Progenitor cell of endocrine pancreas (in vitro differentiated cells): Measurements from ENCODE around the gene NRP1. TPM values are rescaled to one million over a fixed set of nuclear protein-coding genes. Genes with fewer than 3 reads are reported as not detected.
A peak's percentile ranks its signal among the peaks of the same experiment; 100 is the strongest.

Experiments used
- DNase-seq: peaks from one replicate; pipeline ENCODE4 v3.0.0; 2021; ENCODE audit warnings: low spot score; ENCODE audit not compliant: unreplicated experiment
- H3K27ac Mint-ChIP-seq: 2 replicates; pipeline ENCODE4 v1.8.0; 2021; ENCODE audit warnings: mild to moderate bottlenecking, moderate library complexity, mixed read lengths
- H3K27me3 Mint-ChIP-seq: 2 replicates; pipeline ENCODE4 v1.8.0; 2021; ENCODE audit warnings: mixed read lengths
- H3K36me3 Mint-ChIP-seq: 2 replicates; pipeline ENCODE4 v1.8.0; 2022; ENCODE audit warnings: mixed read lengths; ENCODE audit not compliant: insufficient read depth
- H3K4me1 Mint-ChIP-seq: 2 replicates; pipeline ENCODE4 v1.8.0; 2021; ENCODE audit warnings: low read depth, mixed read lengths
- H3K4me3 Mint-ChIP-seq: 2 replicates; pipeline ENCODE4 v1.8.0; 2021; ENCODE audit warnings: low read depth, mild to moderate bottlenecking, moderate library complexity, mixed read lengths
- H3K9me3 Mint-ChIP-seq: 2 replicates; pipeline ENCODE4 v1.8.0; 2021; ENCODE audit warnings: low read depth, mixed read lengths
- total RNA-seq: library from RNA; stranded (reverse); gene quantifications from 2 replicates; pipeline ENCODE4 v1.2.1, GENCODE V29; 2021
- TF ChIP-seq, protein P1 (sequence below): fragments of 200-600 bp; sonication (generic); IDR thresholded peaks from one replicate; pipeline ENCODE4 v1.5.0; 2021; ENCODE audit warnings: antibody characterized with exemption, mild to moderate bottlenecking; ENCODE audit not compliant: unreplicated experiment

The NRP1 gene
- total RNA-seq, 1 donor from 2014 or later: 33.4 TPM

DNA sequence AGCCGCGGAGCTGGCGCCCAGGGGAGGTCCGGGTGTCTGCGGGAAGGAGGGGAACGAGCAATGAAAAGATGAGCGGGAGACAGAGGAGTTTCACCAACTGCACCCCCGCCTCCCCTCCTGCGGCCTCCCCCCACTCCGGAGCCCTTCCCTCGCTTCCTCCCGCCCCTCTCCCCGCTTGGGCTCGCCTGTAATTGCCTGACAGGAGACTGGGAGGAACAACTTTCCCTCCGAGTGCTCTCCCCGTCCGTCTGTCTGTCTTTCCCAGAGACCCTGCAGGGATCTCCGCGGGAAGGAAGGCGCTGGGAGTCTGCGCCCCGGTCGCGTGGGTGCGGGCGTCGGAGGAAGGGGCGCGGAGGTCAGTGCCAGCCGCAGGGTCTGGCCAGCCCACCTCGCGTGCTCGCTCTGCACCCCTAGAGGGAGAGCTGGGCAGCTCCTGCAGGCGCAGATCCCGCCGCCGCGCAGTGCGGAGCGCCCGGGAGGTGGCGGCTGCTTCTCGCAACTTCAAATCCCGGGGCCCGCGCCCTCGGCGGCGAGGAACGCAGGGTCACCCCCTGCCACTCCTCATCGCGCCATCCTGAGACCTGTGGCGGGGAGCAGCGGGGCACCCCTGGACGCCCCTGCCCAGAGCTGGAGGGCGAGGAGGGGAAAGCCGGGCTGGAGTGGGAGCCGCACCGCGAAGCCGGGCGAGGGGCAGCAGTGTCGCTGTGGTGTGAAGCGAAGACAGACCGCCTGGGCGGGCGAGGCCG, 511 bp upstream of the NRP1 start:
- peak overlapping the region; percentile 81 for H3K27ac Mint-ChIP-seq
- H3K4me3 Mint-ChIP-seq: peak overlapping the region; percentile 75
- no peaks in the 10 kb centered on the region for H3K9me3 Mint-ChIP-seq
- peaks cover 33% of the 10 kb centered on the region for H3K4me1 Mint-ChIP-seq
- peaks cover 10% of the 10 kb centered on the region for H3K27me3 Mint-ChIP-seq
- H3K36me3 Mint-ChIP-seq: no peaks in the 10 kb centered on the region
- TF ChIP-seq, protein P1, sequence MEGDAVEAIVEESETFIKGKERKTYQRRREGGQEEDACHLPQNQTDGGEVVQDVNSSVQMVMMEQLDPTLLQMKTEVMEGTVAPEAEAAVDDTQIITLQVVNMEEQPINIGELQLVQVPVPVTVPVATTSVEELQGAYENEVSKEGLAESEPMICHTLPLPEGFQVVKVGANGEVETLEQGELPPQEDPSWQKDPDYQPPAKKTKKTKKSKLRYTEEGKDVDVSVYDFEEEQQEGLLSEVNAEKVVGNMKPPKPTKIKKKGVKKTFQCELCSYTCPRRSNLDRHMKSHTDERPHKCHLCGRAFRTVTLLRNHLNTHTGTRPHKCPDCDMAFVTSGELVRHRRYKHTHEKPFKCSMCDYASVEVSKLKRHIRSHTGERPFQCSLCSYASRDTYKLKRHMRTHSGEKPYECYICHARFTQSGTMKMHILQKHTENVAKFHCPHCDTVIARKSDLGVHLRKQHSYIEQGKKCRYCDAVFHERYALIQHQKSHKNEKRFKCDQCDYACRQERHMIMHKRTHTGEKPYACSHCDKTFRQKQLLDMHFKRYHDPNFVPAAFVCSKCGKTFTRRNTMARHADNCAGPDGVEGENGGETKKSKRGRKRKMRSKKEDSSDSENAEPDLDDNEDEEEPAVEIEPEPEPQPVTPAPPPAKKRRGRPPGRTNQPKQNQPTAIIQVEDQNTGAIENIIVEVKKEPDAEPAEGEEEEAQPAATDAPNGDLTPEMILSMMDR: peak; percentile 68
- peak; percentile 67 for DNase-seq

DNA sequence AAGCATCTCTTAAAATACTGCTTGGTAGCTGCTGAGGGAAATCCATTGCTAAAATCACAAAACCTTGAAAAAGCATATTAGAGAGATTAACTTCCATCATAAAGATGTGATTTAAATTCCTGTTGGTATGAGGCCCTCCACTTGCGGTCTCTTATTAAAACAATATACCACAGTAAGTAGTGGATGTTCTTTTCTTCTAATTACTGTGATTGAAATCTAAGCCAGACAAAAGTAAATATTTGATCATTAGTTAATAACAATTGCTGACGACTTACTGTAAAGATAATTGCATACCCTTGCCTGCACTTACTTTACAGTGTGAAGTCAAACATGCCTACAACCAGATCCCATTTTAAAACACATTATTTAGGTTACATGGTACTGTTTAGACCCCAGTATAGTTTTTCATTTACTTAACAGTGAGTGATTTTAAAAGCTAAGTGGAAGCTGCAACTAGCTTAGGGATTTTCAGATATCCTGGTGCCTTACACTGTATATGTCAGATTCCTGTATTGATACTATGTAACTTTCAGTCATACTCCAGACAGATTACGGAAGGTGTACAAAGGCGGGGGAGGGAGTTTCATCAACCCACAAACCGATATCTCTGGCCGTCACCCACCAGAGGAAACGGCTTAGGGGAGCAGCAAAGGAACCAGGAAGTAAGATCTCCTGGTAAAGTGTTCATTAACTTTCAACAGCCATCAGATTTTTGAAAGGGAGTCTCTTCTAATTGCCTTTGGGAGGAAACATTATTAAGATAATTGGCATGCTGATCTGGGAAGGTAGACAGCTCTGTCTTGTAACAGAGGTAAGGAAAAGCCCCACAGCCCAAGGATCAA, 986 bp downstream of the NRP1 start:
- peak overlapping the region; percentile 23 for H3K27ac Mint-ChIP-seq
- no peak for DNase-seq
- TF ChIP-seq, protein P1: no peak

GRCh38 chr10:33332183-33333065, 2.0 kb downstream of the NRP1 start:
- Mint-ChIP-seq H3K27ac (no peak overlapping the region), H3K36me3 (peaks cover 12% of the 10 kb centered on the region), H3K9me3 (no peaks in the 10 kb centered on the region), H3K27me3 (no peaks in the 10 kb centered on the region), H3K4me1 (peaks cover 39% of the 10 kb centered on the region), H3K4me3 (peak overlapping the region; percentile 75)
- no peak for DNase-seq
- TF ChIP-seq, protein P1: no peak

More for the DNA sequence above, 986 bp downstream of the NRP1 start:
- Mint-ChIP-seq H3K27me3 (no peaks in the 10 kb centered on the region), H3K4me3 (peak overlapping the region; percentile 75), H3K36me3 (peaks cover 6% of the 10 kb centered on the region), H3K4me1 (peaks cover 37% of the 10 kb centered on the region), H3K9me3 (no peaks in the 10 kb centered on the region)

- Mint-ChIP-seq H3K4me1 (peaks cover 35% of the 10 kb centered on the region), H3K27ac (no peak overlapping the region), H3K36me3 (peaks cover 12% of the 10 kb centered on the region), H3K27me3 (no peaks in the 10 kb centered on the region), H3K9me3 (no peaks in the 10 kb centered on the region), H3K4me3 (peak overlapping the region; percentile 33)
- no peak for DNase-seq
- TF ChIP-seq, protein P1: no peak
Measured at GRCh38 chr10:33331379-33331694, 3.1 kb downstream of the NRP1 start.
